OCI-LY7 (cell line): Measurements from ENCODE around the gene LYPD8.

ENCODE experiments used
- CTCF ChIP-seq: fragments of 200-600 bp; sonication (generic); conservative IDR thresholded peaks from 2 replicates; pipeline ENCODE4 v1.5.1; 2014; ENCODE audit warnings: mild to moderate bottlenecking, antibody characterized with exemption, low read length, moderate library complexity, mixed read lengths
- EZH2phosphoT487 ChIP-seq: fragments of 200-600 bp; sonication (generic); IDR thresholded peaks from 2 replicates; pipeline ENCODE4 v1.6.1; 2018; ENCODE audit warnings: low read depth, borderline replicate concordance, mild to moderate bottlenecking, mixed run types, antibody characterized with exemption, low read length, moderate library complexity, mixed read lengths

GRCh38 chr1:248753029-248753594 is 2.4 kb downstream of the LYPD8 start:
- TF ChIP-seq CTCF (no peak), EZH2phosphoT487 (no peak)
